ENCODE measurements around the gene NPL.

DNA sequence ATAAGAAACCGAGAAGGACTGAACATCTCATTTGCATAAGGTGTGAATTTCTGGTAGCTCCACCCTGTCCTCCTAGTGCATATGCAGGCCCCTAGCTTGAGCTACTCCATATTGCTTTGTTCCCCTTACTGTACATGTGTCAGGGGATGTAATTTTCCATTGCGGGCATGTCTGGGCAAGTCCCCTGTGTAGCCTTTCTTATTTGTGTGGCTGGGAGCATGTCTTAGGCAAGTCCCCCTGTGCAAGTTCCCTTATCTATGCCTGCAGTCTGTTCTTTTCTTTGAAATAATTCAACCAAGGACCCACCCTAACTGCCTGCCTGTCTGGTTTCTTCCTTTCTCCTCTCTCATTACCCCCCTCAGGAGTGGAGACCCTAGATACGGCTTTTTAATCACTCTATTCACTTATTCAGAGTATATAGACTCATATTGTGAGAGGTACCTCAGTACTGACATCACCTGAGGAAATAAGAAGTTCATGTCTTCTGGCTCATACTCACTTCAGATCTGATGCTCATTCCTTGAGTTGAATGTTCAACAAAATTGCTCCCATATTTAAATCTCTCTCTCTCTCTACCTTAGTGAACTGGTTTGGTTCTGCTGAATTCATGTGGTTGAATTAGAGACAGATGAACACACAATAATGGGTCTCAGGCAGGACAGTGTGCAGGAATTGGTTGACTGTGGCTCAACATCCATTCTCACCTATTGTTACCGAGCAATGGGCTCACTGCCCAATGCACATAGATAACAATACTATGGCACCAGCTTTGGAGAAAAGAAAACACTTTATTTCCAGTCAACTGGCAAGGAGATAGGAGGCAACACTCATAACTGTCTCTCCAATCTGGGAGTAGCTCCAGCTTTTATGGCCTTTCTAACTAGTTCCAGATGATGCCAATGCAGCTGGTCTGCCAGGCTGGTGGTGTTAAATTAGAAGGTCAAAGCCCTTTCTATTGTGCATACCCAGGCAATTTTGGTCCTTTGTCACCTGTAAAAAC, 27.9 kb upstream of the NPL start:
- TF ChIP-seq, protein P1, sequence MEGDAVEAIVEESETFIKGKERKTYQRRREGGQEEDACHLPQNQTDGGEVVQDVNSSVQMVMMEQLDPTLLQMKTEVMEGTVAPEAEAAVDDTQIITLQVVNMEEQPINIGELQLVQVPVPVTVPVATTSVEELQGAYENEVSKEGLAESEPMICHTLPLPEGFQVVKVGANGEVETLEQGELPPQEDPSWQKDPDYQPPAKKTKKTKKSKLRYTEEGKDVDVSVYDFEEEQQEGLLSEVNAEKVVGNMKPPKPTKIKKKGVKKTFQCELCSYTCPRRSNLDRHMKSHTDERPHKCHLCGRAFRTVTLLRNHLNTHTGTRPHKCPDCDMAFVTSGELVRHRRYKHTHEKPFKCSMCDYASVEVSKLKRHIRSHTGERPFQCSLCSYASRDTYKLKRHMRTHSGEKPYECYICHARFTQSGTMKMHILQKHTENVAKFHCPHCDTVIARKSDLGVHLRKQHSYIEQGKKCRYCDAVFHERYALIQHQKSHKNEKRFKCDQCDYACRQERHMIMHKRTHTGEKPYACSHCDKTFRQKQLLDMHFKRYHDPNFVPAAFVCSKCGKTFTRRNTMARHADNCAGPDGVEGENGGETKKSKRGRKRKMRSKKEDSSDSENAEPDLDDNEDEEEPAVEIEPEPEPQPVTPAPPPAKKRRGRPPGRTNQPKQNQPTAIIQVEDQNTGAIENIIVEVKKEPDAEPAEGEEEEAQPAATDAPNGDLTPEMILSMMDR (optimal IDR thresholded peaks at IDR 0.05 in 1 of 3, IDR thresholded peaks at IDR 0.05 in 1 of 3, conservative IDR thresholded peaks at IDR 0.05 in 1 of 3; ENCODE audit: extremely low read depth in 1 of 3, insufficient read depth in 2 of 3, low read length in 3 of 3): no peak
- no peak for TF ChIP-seq EZH2 (IDR thresholded peaks at IDR 0.05; ENCODE audit: low read length)

Measured in keratinocyte (primary cell).